HG03045 (cell line): ENCODE results near the gene RNF8.

Experiments
- ATAC-seq: cut with Tn5 transposase; IDR thresholded peaks from one replicate; pipeline ENCODE4 v1.9.1; 2021; ENCODE audit warnings: mild to moderate bottlenecking, moderate library complexity; ENCODE audit not compliant: unreplicated experiment

RNF8 gene

DNA sequence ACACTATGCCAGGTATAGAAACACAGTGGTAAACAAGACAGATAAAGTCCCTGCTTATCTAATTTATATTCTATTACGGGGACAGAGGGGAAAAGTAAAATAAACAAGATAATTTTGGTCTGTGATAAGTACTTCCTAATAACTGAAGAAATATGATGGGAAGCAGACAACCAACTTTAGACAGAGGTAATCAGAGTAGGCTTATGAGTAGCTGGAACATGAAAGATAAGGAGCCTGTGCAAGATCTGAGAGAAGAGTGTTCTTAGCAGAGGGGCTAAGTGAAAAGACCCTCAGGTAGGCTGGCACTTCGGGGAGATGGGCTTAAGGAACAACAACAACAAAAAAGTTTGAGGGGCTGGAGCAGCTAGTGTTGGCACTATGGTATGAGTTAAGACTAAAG is 4.1 kb downstream of the RNF8 start:
- ATAC-seq, result no peak

DNA sequence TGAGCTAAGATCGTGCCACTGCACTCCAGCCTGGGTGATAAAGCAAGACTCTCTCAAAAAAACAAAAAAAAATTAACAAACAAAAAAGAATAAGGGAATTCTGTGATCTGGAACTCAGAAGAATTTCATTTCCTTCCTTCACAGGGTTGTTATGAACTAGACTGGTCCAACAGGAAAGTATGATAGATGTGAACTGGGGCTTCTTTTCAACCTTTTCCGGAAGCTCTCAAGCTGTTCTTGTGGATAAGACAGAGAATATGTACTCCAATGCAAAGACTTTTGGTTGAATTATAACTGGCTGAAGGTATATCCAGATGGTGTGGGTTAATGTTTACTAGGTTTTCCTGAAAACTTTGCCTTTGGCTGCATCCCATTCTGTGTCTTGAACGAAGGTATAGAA is 5.3 kb downstream of the RNF8 start:
- no peak for ATAC-seq

- no peak for ATAC-seq
Measured at GRCh38 chr6:37362101-37362828, 8.5 kb downstream of the RNF8 start.

- no peak for ATAC-seq
Measured at GRCh38 chr6:37365791-37366190, 12.0 kb downstream of the RNF8 start.

DNA sequence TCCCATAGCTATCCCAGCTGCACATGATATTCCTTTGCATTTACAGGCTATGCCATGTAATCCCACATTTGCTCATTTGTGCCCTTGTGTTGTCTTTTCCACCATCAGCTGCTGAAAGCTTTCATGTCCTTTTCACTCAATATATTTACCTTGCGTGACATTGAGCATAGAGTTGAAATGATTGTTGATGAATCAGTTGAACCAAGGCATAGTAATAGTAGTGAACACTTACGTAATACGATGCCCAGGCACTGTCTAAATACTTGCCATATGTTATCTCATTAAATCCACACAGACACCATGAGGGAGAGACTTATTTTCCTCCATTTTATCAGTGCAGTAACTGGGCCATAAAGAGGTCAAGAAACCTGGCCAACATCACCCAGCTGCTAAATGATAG is 13.1 kb downstream of the RNF8 start:
- no peak for ATAC-seq

- ATAC-seq, result no peak
Measured at GRCh38 chr6:37368961-37369320, 15.2 kb downstream of the RNF8 start.

DNA sequence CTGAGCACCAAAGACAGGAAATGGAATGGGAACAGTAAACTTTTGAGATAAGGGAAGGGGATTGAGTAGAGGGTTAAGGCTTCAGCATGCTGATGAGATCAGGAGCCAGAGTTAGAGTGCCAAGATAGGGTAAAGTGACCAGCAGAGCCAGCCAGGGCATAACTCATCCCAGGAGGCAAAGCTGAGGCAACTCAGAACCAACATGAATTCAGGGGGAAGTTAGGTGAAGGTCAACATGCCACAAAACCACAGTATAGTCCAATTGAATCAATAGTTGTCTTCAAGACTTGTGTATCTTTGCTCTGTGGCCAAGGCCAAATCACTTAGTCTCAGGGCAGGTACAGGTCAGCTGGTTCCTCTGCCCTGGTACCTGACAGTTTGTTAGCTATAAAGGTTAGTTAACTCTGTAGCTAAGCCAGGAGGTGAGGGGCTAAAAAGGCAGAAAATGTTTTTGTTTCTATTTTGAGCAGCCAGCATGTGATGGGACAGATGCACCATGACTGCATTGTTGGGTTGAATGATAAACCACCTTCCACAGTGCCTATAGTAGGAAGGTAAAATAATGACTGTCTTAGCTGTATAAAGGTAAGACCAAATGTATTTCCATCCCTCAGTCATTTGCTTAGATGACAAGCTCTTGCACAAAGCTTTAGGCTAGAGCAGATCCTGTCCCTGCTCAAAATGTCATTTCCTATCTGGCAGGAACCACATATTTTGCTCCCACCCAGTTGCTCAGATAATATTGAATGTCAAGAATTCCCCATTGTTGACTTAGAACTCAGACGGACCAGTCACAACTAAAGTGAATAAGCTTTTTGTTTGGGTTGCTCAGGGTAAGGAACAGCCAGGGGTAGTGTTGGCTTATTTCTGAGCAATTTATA is 15.8 kb downstream of the RNF8 start:
- no peak for ATAC-seq

DNA sequence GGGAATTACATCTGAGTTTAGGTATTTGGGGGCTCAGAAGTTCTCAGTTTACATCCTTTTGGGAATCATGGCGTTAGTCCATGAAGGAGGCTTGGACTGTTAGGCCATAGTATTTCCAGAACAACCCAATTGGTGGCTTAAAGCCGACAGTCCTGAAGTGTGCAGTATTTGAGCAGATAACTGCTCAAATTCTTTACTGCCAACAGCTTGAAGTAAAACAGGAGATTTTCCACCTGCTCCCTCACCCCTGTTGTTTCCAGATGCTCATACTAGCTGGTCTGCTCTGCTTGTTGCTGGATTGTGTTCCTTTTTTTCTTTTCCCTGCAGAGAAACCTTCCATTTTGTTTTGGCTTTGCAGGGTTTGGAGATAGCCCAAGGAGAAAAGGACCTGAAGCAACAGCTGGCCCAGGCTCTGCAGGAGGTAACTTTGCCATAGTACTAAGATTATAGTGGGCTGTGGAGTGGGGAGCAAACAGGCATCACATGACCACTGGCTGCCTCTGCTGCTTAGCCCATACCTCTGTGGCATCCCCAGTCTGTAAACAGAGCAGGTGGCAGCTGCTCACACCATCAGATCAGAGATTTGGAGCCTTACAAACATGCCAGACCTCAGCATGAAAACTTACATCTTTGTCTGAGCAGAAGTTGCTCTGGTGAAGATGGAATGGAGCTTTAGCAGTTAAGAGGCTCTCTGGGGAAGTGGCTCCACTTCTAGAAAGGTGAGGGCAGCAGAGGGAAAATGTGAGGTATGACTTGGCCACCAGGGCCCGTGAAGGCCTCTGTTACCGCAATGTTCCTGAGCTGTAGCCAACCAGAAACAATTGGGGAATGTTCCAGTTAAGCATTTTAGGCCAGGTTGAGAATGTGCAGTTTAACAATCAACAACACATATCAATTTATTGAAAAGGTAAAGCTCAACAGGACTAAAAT is 17.6 kb downstream of the RNF8 start:
- ATAC-seq, result no peak

GRCh38 chr6:37372116-37372515 is 18.3 kb downstream of the RNF8 start:
- no peak for ATAC-seq

DNA sequence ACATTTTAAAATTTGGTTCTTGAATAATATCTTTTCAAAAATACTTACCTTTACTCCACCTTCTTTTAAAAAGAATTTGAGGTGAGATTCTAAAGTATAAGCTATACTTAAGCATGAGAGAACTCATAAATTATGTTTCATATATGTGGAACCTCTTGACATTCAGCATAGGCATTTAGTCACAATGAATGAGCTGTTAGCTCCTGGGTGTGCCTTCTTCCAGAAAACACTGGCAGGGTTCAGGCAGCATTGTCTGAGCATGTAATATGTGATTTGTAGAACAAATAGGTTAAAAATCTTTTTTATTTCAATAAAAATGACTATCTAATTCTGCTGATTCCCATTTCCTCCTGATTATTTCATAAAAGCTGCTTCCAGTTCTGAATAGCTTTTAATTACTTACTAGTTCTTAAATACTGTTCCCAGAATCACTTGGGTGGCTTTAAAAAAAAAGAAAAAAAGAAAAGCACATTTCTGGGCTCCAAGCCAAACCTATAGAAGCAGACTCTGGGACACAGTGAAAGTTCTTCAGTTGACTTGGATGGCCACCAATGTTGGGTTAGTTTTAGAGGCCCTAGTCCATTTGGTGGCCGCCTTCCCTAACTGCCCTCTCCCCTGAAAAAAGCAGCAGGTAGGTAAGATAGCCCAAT is 20.2 kb downstream of the RNF8 start:
- ATAC-seq, result no peak

DNA sequence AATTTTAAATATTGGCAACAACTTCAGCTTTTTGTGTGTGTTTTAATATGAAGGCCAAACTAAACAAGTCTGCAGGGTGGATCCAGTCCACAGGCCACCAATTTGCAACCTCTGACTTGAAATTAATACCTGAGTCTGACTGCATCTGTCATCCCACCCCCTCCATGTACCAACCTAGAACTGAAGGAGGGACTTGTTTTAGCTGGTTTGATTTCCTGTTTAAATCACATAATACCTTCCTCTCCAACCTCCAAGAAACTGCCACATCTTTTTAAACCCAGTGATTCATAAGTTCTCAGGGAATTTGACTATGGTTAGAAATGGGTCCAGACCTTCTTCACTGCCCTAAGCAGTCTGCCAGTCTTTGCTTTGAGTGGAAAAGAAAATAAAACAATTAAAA is 21.6 kb downstream of the RNF8 start:
- no peak for ATAC-seq

- no peak for ATAC-seq
Measured at GRCh38 chr6:37376078-37376743, 22.4 kb downstream of the RNF8 start.

GRCh38 chr6:37381579-37381978 is 27.8 kb downstream of the RNF8 start:
- no peak for ATAC-seq

DNA sequence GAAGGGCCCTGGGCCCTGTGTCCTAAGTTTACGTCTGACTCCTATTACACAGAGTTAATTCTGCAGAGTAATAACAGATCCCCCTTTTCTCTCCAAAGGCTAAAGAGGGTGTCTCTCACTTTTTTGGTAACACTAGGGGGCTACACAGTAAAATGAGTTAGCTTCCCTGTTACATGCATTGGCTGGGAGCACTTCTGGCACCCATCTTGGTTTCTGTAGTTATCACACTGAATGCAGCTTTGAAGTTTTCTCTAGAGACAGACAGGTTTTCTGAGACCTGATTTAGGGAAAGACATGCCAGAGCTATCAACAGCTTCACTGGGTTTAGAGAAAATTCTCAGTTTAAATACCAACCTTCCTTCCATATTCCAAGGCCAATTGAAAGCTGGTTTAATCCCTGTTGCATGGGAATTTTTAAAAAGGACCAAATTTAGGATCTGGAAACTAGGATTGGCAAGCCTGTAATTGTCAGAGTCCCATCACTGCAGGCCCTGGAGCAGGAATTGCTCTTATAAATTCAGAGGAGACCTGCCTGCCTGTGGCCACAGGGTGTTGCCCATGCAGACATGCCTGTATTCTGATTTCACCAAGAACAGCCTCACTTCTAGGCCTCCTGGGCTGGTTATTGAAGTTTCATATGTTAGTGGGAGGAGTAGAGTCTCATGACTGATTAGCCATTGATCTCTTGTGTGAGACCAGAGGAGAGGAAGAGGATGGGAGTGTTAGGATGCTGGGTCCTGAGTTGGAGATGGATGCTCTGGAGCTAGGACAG is 29.4 kb downstream of the RNF8 start:
- no peak for ATAC-seq

- no peak for ATAC-seq
Measured at GRCh38 chr6:37388578-37388977, 34.8 kb downstream of the RNF8 start.

DNA sequence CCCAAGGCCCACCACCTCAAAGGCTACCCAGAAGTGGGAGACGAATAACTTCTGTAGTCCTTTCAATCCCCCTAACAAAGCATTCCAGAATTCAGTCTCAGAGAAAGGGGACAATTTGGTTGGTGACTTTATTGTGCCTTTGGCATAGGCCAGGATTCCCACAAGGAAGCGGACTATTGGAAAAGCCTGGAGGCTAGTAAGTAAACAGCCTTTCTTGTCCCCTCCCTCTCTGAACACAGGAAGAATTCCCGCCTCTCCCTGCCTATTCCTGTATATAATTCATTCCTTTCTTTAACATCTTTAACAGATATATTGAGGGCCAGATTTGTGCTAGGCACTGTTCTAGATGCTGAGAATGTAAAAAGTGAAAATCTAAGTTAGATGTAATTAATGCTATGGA is 36.1 kb downstream of the RNF8 start:
- ATAC-seq, result no peak

DNA sequence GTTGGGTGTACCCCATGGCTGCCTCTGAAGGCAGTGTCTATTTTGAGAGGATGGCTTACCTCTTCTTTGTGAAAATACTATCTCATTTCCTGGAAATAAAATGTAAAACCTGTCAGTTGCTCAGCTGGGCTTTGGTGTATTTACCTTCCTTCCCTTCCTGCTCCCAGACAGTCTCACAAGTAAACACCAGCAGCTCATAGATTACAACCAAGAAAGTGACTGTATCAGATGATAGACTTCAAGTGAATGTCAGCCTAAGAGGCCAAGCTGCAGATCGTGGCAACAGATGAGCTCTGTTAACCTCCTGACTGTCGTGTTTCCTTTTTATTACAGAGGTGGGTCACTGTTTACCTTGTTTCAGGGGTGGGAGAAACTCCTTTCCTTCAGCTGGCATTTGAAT is 37.3 kb downstream of the RNF8 start:
- no peak for ATAC-seq

DNA sequence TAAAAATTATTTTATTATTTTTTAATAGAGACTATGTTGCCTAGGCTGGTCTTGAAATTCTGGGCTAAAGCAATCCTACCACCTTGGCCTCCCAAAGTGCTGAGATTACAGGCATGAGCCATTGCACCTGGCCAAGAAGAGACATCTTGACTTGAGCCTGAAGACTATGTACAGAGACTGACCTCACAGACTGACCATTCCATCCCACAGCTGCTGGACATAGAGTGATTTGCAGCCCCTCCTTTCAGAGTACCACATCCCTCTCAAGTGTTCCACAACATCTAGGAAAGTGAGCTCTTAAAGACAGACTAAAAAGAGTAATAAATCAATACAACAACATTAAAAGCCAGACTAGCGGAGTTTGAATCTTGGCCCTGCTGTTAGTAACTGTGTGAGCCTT is 39.0 kb downstream of the RNF8 start:
- ATAC-seq, result no peak

- ATAC-seq, result no peak
Measured at GRCh38 chr6:37393381-37393929, 39.7 kb downstream of the RNF8 start.
